A673 (cell line): ENCODE measurements around the gene PPP1R12C.

Source experiments
- EZH2 ChIP-seq: fragments of 200-600 bp; sonication (generic); IDR thresholded peaks from 2 replicates; pipeline ENCODE4 v1.6.1; 2017; ENCODE audit warnings: borderline replicate concordance, low read depth, mild to moderate bottlenecking, mixed read lengths, antibody characterized with exemption, low read length; ENCODE audit not compliant: poor library complexity, severe bottlenecking
- TF ChIP-seq, protein P1 (sequence below): fragments of 300-800, 200-600 bp; sonication (generic); conservative IDR thresholded peaks from 2 replicates; pipeline ENCODE4 v1.5.1; 2017; ENCODE audit warnings: low read depth, mild to moderate bottlenecking, antibody characterized with exemption, low read length, moderate library complexity, mixed read lengths

- TF ChIP-seq, protein P1, sequence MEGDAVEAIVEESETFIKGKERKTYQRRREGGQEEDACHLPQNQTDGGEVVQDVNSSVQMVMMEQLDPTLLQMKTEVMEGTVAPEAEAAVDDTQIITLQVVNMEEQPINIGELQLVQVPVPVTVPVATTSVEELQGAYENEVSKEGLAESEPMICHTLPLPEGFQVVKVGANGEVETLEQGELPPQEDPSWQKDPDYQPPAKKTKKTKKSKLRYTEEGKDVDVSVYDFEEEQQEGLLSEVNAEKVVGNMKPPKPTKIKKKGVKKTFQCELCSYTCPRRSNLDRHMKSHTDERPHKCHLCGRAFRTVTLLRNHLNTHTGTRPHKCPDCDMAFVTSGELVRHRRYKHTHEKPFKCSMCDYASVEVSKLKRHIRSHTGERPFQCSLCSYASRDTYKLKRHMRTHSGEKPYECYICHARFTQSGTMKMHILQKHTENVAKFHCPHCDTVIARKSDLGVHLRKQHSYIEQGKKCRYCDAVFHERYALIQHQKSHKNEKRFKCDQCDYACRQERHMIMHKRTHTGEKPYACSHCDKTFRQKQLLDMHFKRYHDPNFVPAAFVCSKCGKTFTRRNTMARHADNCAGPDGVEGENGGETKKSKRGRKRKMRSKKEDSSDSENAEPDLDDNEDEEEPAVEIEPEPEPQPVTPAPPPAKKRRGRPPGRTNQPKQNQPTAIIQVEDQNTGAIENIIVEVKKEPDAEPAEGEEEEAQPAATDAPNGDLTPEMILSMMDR, result no peak
- no peak for TF ChIP-seq EZH2
Measured at GRCh38 chr19:55096061-55096701, 21.3 kb downstream of the PPP1R12C start.
